NOMO-1 (cell line): Measurements from ENCODE around the gene CYP2W1.

Source experiments
- DNase-seq, 2 experiments: peaks; one replicate each; lab custom pipeline; 2025; ENCODE audit not compliant: unreplicated experiment in 2 of 2; lab: John Stamatoyannopoulos, UW

Gene CYP2W1

DNA sequence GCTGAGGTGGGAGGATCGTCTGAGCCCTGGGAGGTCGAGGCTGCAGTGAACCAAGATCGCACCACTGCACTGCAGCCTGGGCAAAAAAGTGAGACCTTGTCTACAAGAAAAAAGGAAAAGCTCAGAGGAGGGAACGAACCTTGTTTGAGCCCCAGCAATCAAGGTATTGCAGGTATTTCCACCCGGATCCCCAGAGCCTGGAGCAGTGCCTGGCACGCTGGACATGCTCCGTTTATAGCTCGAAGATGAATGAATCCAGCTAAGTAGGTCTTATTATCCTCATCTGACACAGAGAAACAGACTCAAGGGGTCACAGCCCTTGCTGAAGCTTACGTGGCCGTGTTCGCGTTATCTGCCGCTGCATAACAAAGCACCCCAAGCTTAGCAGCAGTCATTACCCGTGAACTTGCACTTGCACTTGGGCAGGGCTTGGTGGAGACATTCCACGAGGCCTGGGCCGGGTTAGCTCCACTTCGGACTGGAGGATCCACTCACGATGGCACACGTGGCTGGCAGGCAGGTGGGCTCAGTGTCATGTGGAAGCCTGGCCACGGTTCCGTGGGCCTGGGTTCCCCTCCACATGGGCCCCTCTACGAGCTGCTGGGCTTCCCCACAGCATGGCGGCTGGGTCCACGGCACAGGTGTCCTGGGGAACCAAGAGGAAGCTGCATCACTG is 4.4 kb upstream of the CYP2W1 start:
- no peak for DNase-seq

DNA sequence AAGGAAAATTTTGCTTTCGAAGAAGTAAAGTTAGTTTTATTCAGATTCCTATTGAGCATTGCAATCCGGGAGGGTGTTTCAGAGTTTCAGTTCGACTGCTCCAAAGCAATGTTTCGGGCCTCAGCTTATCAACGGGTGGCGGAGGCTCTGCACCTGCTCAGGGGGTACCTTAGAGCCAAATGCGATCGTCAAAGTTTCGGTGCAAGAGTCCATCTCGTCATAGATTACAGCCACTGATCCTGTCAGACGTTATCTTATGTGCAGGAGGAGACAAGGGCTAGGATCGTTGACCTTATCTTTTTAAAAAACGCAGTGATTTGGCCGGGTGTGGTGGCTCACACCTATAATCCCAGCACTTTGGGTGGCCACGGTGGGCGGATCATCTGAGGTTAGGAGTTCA is 3.8 kb upstream of the CYP2W1 start:
- DNase-seq, result no peak

DNA sequence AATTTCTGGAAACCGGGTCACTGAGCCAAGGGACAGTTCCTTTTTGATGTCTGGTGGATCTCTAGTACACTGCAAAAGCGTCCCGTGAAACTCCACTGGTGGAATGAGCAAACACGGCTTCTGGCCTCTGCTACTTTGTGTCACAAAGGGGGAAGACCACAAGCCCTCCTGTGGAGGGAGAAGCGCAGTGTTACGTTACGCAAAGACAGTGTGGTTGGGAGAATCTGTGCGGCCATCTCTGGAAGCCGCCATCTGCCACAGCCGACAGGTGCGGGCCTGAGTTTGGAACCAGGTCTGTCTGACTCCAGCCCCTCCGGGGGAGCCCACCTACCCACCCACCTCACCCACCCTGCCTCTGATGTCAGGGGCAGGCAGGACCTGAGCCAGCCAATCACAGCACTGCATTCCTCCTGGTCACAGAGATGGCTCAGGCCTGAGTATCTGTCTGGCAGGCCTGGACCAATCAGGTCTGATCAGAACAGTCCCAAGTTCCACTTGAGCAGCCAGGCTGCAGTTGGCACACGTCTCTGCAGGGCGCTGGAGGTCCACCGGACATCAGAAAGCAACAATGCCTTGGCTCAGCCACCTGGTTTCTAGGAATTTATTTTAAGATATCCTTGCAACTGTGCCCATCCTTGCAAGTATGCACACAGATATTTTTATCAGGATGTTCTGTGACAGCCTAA is 3.0 kb upstream of the CYP2W1 start:
- DNase-seq, result no peak

DNA sequence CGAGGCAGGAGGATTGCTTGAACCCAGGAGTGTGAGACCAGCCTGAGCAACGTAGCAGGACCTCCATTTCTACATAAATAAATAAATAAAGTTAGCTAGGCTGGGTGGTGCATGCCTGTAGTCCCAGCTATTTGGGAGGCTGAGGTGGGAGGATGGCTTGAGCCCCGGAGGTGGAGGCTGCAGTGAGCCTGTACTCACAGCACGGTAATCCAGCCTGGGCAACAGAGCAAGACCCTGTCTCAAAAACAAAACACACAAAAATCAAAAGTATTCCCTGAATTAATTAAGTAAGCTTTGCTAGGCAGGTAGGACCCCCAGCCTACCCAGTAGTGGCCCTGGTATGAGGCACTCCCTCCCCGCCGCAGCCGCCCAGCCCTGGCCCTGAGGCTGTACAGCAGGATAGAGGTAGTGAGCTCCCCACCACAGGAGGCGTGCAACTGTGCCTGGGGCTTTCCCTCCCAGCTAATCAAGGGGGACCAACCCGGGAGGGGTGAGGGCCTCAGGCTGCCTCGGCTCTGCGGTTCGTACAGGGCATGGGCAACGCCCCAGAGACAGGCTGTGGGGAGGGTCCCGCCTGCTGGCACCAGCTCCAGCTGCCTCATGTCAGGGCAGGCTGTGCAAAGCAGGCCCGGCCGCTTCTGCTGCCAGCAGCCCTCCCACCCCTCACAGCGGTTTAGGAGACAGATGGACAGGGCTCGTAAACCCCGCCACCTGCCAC is 1.0 kb upstream of the CYP2W1 start:
- no peak for DNase-seq

DNA sequence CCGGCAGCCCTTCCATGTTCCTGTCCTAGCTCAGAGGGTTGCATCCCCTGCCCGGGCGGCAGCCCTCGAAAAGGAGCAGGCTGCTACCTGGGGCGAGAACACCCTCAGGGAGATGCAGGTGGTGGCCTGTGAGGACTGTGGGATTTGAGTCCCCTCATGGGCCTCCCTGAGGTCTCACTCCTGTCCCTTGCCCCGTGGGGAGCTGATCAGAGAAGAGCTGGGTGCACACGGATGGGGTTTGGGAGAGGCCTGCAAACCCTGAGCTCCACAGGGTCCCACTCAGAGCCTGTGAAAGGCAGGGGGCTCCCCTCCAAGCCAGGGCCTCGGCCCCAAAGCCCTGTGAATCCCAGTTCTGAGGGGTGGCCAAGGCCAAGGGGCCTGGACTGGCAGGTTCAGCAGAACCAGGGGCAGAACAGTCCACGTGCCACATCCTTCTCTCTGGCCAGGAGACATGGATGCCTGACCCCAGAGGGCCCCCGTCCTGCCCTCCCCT is 424 bp upstream of the CYP2W1 start:
- no peak for DNase-seq

DNA sequence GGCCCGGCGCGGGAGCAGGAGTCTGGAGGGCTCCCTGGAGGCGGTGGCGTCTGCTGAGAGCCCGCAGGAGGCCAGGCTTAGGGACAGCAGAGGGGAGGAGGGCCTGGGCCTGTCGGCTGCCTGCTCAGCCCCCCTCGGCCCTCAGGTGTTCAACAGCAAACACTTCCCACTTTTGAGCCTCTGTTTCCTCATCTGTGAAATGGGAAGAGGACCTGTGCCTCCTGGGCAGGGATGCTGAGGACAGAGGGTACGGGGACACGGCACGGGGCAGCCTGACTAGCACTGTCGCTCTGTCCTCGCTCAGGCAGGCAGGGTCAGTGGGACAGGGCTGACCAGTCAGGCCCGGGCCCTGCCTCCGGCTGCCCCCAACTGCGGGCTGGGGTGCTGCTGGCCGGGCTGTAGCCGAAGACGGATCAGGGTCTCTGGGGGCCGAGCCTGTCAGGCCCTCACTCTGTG is 663 bp downstream of the CYP2W1 start:
- DNase-seq, result no peak

DNA sequence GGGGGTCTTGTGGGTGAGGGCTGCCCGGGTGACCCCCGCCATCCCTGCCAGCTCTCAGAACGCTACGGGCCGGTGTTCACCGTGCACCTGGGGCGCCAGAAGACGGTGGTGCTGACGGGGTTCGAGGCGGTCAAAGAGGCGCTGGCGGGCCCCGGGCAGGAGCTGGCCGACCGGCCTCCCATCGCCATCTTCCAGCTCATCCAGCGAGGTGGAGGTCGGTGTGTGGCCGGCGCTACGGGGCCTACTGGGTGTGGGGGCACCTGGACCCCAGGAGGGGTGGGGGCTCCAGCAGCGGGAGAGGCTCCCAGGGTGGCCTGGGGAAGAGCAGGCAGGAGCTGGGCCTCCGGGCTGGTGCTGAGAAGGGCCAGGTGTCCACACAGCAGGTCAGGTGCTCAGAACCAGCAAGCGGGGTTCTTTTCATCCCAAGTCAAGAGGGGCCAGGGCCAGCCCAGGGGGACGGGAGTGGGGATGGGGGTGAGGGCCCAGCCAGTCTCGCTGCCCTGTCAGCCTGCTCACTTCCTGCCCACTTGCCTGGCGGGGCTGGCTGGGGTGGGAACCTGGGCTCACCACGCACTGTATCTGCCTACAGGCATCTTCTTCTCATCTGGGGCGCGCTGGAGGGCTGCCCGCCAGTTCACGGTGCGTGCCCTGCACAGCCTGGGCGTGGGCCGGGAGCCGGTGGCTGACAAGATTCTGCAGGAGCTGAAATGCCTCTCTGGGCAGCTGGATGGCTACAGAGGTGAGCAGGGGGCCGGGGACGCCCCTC is 1.6 kb downstream of the CYP2W1 start:
- no peak for DNase-seq

DNA sequence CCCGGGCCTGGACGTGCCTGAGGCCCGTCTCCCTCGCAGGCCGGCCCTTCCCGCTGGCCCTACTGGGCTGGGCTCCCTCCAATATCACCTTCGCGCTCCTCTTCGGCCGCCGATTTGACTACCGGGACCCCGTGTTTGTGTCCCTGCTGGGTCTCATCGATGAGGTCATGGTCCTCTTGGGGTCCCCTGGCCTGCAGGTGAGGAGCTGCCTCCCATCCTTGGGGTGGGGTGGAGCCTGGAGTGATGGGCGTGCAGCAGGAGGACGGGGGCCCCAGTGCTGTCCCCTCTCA is 2.1 kb downstream of the CYP2W1 start:
- no peak for DNase-seq

DNA sequence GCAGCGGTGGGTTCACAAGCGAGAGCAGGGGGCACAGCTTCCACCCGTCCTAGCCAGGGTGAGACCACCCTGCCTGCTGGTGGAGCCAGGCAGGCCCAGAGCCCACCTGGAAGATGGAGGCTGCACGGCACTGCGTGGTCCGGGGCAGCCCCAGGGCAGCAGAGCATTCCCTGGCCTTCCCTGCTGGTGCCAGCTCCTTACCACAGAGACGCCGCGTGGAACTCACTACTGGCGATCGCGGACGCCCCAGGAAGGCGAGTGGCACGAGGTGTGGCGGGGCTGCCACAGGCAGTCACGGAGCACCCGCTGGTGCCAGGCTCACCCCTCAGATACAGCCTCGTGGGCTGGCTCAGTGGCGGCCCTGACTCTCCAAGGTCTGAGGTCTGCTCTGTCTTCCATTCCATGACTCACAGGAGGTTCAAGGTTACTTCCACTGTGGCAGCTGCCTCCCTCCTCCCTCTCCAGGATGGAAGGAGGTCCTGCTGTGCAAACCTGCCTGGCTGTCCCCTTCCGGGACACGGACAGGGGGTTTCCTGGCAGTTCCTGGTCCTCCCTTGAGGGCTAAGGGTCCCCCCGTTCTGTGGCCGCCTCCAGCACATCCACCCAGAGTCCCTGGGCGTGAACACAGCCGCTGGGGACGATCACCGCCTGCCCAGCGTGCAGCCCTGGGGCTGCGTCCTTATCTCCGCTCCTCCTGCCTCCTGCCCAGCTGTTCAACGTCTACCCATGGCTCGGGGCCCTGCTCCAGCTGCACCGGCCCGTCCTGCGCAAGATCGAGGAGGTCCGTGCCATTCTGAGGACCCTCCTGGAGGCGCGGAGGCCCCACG is 3.1 kb downstream of the CYP2W1 start:
- DNase-seq, result no peak

DNA sequence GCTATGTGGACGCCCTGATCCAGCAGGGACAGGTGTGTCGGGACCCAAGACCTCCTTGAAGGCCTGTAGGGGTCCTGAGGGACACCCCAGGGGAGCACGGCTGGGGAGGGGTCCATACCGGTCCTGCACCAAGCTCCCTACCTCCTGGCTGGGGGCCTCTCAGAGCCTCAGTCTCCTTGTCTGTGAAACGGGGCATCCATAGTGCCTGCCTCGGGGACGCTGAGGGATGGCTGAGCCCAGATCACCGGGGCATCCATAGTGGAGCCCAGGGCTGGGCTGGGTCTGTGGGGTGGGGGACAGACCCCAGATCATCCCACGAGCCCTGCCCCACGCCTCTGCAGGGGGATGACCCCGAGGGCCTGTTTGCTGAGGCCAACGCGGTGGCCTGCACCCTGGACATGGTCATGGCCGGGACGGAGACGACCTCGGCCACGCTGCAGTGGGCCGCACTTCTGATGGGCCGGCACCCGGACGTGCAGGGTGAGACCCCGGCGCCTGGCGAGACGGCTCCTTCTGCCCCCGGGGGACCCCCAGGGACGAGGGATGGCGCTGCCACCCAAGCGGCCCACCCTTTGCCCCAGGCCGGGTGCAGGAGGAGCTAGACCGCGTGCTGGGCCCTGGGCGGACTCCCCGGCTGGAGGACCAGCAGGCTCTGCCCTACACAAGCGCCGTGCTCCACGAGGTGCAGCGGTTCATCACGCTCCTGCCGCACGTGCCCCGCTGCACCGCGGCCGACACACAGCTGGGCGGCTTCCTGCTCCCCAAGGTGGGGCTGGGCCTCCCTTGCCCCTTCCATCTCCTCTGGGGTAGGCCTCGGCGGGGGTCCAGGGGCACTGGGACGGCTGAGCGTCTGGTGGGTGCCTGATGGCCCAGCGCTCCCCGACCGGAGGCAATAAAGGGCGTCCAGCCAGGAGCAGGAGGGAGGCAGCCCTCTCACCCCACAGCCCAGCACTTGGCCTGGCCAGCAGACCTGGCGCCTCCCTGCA is 4.1 kb downstream of the CYP2W1 start:
- DNase-seq, result no peak

DNA sequence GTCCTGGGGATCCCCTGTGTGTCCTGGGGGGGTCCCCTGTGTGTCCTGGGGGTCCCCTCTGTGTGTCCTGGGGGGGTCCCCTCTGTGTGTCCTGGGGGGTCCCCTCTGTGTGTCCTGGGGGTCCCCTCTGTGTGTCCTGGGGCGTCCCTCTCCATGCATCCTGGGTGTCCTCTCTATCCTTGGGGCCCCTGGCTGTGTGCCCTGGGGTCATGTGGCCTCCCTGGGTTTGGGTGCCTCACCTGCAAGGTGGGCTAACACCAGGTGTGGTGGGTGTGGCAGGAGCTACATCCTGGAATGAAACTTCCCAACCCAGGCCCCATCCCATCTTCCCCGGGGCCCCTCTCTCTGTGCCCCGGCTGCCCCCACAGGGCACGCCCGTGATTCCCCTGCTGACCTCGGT is 4.9 kb downstream of the CYP2W1 start:
- no peak for DNase-seq

DNA sequence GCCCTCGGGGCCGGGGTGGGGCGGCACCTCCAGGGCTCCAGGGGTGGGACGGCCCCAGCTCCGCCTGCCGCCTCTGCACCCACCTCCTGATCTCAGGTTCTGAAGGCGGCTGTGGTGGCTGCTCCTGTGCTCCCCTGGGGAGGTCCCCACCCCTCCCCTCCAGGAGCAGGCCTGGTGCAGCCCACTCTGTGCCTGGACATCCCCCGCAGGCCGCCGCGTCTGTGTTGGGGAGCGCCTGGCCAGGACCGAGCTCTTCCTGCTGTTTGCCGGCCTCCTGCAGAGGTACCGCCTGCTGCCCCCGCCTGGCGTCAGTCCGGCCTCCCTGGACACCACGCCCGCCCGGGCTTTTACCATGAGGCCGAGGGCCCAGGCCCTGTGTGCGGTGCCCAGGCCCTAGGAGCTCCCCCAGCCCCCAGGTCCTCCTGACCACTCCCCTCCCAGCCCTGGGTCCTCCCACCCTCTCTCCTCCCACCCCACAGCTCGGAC is 5.5 kb downstream of the CYP2W1 start:
- DNase-seq, result no peak

DNA sequence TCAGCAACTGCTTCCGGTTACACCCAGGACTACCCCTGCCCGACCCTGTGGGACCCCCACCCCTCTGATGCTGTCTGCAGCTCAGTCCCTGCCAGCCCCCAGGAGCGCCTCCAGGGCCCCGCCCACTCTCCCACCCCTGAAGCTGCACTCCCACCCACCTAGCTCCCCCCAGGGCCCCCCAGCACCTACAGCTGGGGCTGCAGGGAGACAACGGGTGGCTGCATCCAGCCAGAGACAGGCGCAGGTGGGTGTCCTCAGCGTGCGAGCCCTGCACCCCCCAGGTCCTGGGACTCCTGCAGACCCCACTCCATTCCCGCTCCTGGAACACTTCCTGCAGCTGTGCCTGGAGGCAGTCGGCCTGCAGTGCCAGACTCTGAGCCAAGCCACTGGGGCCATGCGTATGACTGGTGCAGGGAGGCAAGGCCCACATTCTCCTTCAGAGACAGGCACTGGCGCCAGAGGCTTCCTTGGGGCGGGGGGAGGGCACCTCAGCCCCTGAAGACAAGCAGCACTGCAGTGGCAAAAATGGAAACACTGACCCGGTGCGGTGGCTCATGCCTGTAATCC is 6.1 kb downstream of the CYP2W1 start:
- no peak for DNase-seq

DNA sequence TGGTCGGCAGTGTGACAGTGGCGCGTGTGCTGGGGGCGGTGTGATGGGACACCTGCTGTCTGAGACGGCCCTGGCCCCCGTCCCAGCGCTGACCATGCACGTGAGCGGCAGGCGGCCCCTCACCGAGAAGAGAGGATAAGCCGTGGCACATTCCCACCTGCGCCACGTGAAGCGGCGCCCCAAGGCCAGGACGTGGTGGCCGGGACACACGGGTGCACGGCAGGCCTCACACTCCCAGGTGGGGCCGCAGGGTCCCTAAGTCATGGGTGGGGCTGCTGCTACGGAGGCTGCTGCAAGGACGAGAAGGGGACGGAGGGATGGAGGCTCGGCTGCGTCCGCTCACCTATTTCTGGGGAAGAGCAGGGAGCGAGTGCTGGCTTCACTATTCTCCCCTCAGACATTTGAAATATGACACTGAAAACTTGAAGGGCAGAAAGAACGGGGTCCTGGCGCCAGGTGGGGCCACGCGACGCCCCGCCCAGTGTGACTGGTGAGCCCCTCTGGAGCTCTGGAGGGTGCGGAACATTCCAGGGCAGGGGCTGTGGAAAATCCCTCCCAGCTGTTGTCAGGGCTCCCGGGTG is 7.5 kb downstream of the CYP2W1 start:
- DNase-seq, result no peak

DNA sequence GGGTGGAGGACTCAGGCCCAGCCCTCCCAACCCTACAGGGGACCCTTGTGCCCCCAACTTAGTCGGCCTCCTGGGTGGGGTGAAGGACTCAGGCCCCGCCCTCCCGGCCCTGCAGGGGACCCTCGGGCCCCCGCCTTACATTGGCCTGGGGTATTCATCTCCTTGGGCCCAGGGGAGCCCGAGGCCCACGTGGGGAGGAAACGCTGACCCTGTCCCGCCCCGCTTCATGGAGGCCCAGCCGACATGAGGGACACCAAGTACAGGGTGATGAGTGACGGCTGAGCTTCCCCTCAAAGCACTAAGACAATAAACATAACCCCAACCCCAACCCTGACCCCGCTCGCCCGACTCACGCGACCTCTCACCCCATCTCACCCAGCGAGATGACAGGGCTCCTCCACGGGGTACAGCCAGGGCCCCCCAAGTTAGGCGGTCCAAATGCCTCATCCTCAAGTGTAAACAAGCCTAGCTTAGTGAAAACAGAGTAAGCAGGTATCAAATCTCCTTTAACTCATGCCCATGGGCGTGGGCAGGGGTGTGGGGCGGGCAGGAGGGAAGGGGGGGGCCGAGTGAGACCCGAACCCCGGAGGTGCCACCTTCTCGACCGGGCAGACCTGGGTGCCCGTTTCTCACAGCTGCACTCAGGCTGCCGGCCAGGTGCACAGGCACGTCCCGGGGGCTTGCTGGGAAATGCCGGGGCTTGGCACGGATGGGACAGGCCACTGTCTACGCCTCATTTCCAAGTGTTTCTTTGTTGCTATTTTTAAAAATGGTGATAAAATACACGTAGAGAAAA is 8.2 kb downstream of the CYP2W1 start:
- DNase-seq, result no peak

DNA sequence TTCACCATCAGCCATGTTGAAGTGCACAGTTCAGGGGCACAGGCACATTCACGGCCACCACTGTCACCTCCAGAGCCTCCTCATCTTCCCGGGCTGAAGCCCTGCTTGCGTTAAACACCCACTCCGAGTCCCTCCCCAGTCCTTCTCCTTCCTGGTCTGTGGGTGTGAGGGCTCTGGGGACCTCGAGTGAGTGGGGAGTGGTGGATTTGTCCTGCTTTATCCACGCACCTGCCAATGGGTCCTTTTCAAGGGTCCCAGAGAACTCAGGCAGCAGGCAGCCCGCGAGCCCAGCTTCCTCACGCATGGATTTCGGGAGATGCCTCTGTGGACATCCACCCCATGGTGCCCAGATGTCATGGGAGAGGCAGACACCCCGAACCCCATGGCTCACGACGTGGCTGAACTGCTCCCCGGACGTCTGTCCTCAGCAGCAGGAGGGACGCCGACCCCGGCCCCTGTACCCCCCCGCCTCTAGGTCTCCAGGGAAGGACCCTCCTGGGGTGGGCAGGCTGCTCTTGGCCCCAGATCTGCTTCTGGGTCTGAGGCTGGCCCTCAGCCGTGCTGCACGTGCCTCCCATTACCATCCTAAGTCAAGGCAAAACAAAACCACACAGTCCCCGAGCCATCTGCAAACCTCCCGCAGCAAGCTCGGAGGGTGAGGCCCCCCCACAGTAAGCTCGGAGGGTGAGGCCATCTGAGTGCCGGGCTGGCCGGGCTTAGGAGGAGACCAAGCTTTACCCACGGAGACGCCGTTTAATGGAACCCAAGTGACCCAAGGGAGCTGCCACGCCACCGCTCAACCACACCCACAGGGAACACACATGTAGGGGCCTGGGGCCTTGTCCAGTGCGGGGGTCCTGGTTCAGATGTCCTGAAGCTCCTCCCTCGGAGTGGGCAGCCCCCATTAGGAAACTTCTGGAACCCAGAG is 9.0 kb downstream of the CYP2W1 start:
- no peak for DNase-seq
